ENCODE data around the gene RNF141. TPM values are rescaled to one million over a fixed set of nuclear protein-coding genes. Genes with fewer than 3 reads are reported as not detected.

Gene RNF141
- total RNA-seq, 3 donors from 2014 or later, result 16.3 to 20.7 (median 18.4) TPM

DNA sequence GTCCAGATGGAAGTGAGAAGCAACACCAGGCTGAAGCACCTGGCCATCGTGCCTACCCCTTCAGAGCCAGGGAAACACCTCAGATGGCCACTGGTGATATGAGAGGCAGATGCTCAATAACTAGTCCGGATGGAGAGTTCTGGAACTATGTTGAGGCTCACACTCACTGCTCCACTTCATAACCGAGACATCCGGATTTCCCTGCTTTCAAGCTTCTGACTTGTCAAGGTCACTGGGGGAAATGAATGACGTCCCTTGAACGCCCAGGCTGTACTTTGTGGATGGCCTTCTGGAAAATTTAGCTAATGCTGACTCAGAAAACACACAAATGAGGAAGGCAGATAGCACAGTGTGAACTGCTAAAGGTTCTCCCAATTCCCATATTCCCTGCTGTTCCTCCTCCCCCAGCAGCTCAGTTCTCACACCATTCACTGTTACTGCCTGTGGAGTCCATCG lies 27.5 kb upstream of the RNF141 start, which contains the start of gene LYVE1:
Gene LYVE1 (minus strand): TSS at position 180 of the 456 bp plus-strand sequence. CDS start 133 bp downstream, at position 47.
- DNase-seq (no peak), ATAC-seq (no peak)
- Mint-ChIP-seq H3K4me1 (ENCODE audit: low read depth) (no peaks in the 10 kb centered on the region), H3K4me3 (no peak within 1 kb of the TSS), H3K27me3 (ENCODE audit: low read depth) (peaks cover 4% of the 10 kb centered on the region), H3K9me3 (no peaks in the 10 kb centered on the region), H3K36me3 (ENCODE audit: insufficient read depth) (no peaks in the 10 kb centered on the region)

DNA sequence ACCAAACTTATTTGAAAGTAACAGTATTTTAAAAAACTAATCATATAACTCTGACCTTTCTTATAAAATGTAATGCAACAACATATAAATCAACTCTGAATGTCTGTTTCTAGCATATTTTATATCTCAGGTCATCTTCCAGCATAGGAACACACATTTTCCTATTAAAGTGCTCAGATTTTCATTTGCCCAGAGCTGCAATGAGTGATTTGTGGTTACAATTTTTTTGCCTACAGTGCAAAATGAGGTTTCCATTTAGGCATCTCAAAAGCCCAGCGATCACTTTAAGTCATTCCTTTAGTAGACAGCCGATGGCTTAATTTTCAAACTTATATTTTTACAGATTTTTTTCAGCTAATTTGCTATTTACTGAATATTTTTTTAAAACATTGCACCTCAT lies 26.5 kb upstream of the RNF141 start:
- ATAC-seq (no peak), DNase-seq (no peak)
- no peaks in the 10 kb centered on the region for H3K4me1 Mint-ChIP-seq (ENCODE audit: low read depth)
- no peak overlapping the region for H3K4me3 Mint-ChIP-seq
- H3K27me3 Mint-ChIP-seq (ENCODE audit: low read depth), result peaks cover 4% of the 10 kb centered on the region
- H3K9me3 Mint-ChIP-seq, result no peaks in the 10 kb centered on the region
- no peaks in the 10 kb centered on the region for H3K36me3 Mint-ChIP-seq (ENCODE audit: insufficient read depth)

DNA sequence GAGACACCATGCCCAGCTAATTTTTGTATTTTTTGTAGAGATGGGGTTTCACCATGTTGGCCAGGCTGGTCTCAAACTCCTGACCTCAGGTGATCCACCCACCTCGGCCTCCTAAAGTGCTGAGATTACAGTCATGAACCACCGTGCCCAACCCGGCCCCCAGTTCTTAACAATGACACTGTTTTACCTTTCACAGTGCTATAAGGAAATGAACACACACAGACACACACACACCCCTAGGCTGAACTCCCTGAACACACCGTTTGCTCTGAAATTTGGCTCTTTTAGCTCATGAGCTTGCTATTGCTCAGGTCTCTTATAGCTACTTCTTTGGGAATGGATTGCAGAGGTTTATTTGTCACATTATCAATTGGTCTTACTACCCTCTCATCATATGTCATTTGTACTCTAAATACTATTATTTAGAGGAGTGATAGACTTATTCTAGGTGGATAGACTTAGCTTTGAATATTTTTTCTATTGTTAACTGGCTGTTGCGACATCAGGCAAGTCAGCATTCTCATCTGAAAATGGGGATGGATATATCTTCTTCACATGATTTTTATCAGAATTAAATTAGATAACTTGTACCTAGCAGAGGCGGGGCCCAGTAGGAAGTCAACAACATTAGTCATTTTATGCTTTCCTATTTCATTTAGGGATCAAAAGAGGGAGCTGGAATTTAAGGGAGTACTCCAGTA lies 25.4 kb upstream of the RNF141 start:
- Mint-ChIP-seq H3K4me1 (ENCODE audit: low read depth) (no peaks in the 10 kb centered on the region), H3K36me3 (ENCODE audit: insufficient read depth) (no peaks in the 10 kb centered on the region), H3K4me3 (no peak overlapping the region), H3K9me3 (no peaks in the 10 kb centered on the region), H3K27me3 (ENCODE audit: low read depth) (peaks cover under 1% of the 10 kb centered on the region)
- DNase-seq (no peak), ATAC-seq (no peak)

DNA sequence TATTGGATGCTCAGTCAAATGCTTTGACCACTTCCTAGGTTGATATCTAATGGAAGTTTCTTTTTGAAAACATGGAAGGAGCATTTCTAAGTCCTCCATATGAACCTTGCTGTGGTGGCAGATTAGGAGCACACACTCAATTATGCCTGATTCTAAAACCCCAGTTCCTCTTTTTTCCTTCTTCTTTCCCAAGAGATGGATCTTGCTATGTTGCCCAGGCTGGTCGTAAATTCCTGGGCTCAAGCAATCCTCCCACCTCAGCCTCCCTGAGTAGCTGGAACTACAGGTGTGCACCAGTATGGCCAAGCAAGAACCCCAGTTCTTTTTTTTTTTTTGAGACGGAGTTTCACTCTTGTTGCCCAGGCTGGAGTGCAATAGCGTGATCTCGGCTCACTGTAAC lies 24.5 kb upstream of the RNF141 start:
- no peaks in the 10 kb centered on the region for H3K9me3 Mint-ChIP-seq
- H3K27me3 Mint-ChIP-seq (ENCODE audit: low read depth), result no peaks in the 10 kb centered on the region
- no peak for DNase-seq
- no peak overlapping the region for H3K4me3 Mint-ChIP-seq
- H3K4me1 Mint-ChIP-seq (ENCODE audit: low read depth), result no peaks in the 10 kb centered on the region
- H3K36me3 Mint-ChIP-seq (ENCODE audit: insufficient read depth), result no peaks in the 10 kb centered on the region
- no peak for ATAC-seq

DNA sequence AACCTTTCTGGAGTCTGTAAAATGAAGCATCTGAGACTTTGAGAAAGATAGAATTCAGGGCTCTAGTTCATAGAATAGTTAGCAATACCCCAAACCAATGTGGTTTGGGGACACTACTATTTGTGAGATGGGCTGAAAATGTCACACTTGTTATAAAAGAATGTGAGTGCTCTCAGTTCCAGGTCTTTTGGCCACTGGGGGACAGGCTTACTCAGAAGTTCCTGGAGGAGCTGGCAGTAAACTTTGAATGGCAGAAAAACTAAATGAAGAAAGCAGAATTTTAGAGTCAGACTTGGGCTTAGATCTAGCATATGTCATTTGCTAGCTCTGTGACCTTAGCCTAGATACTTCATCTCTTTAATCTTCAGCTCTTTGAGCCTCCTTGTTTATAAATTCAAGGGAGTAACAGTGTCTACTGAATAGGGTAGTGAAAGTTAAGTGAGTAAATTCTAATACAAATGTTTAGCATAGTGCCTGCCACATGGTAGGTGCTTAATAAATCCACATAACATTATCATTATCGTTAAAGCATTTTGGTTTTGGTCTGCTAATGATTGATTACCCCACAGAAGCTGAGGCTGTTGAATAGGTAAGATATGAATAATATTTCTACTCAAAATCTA lies 23.8 kb upstream of the RNF141 start:
- Mint-ChIP-seq H3K36me3 (ENCODE audit: insufficient read depth) (no peaks in the 10 kb centered on the region), H3K4me1 (ENCODE audit: low read depth) (no peaks in the 10 kb centered on the region)
- no peak for ATAC-seq

DNA sequence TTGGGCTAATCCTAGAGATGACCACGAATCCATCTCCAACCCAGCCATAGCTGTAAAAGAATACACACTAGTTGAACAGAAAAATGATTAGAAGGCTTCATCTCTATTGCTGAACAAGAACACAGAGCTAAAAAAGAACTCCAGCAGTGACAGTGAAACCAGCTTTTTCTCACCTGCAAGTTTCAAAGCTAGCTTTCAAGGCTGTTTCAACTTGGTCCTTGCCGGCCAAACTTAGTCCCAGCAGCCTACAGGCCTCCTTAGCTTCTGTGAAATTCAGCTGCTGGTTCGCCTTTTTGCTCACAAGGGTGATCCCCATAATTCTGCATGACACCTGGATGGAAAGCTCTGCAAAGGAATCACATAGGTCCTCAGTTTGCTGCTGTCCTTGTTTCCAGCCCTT lies 23.0 kb upstream of the RNF141 start:
- DNase-seq (no peak), ATAC-seq (no peak)
- Mint-ChIP-seq H3K36me3 (ENCODE audit: insufficient read depth) (no peaks in the 10 kb centered on the region), H3K4me3 (no peak overlapping the region), H3K4me1 (ENCODE audit: low read depth) (no peaks in the 10 kb centered on the region), H3K9me3 (no peaks in the 10 kb centered on the region), H3K27me3 (ENCODE audit: low read depth) (no peaks in the 10 kb centered on the region)

More for the DNA sequence above, 23.8 kb upstream of the RNF141 start:
- DNase-seq, result no peak
- Mint-ChIP-seq H3K27me3 (ENCODE audit: low read depth) (no peaks in the 10 kb centered on the region), H3K9me3 (no peaks in the 10 kb centered on the region), H3K4me3 (no peak overlapping the region)

DNA sequence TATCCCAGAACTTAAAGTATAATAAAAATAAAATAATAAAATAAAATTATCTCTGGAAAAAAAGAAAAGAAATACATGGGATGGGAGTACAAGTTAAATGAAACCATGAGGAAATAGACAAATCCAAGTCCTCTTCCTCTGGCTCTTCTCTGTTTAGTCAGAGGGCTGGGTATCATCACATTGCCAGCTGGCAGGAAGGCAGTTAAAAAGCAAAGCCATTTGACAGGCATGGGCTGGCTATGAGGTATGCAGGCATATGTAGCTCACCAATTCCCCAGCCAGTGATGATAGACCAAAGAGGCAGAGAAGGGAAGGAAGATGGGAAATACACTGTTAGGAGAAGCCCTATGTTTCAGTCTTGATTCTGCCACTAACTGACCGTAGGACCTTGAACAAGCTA lies 21.0 kb upstream of the RNF141 start:
- no peaks in the 10 kb centered on the region for H3K36me3 Mint-ChIP-seq (ENCODE audit: insufficient read depth)
- ATAC-seq, result no peak
- no peaks in the 10 kb centered on the region for H3K4me1 Mint-ChIP-seq (ENCODE audit: low read depth)
- DNase-seq, result no peak
- H3K9me3 Mint-ChIP-seq, result no peaks in the 10 kb centered on the region
- H3K4me3 Mint-ChIP-seq, result no peak overlapping the region
- H3K27me3 Mint-ChIP-seq (ENCODE audit: low read depth), result peaks cover 2% of the 10 kb centered on the region

DNA sequence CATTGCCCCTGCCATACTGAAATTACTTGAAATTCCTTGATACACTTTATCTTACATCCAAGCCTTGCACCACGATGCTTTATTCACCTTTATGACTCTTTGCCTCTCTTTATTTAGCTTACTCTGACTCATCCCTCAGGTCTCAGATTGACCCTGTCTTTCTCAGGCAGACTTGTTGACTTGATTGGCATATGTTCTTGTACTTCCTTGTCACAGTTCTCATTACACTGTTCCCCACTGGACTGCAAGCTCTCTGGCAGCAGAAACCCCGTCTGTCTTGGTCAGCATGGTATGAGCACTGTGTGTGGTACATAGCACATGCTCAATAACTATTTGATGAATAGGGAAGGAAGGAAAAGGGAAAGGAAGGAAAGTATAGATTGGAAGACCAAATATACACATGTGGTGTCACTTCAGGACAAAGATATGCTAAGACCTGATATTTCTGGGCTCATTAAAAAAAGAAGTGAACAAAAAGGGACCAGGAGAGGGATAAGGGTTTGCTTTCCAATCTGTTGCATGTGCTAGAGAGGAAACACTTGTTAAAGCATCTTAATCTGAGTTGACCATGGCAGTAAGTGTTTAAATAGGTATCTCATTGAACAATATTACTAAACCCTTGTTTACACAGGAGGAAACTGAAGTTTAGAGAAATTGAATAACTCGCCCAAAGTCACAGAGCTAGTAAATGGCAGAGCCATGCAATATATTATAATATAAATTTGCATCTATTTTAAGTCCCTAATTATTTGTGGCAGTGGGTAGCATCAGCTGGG lies 20.2 kb upstream of the RNF141 start:
- H3K9me3 Mint-ChIP-seq, result no peaks in the 10 kb centered on the region
- no peak overlapping the region for H3K4me3 Mint-ChIP-seq
- H3K4me1 Mint-ChIP-seq (ENCODE audit: low read depth), result no peaks in the 10 kb centered on the region
- H3K27me3 Mint-ChIP-seq (ENCODE audit: low read depth), result peaks cover 2% of the 10 kb centered on the region
- H3K36me3 Mint-ChIP-seq (ENCODE audit: insufficient read depth), result no peaks in the 10 kb centered on the region
- no peak for DNase-seq
- no peak for ATAC-seq

DNA sequence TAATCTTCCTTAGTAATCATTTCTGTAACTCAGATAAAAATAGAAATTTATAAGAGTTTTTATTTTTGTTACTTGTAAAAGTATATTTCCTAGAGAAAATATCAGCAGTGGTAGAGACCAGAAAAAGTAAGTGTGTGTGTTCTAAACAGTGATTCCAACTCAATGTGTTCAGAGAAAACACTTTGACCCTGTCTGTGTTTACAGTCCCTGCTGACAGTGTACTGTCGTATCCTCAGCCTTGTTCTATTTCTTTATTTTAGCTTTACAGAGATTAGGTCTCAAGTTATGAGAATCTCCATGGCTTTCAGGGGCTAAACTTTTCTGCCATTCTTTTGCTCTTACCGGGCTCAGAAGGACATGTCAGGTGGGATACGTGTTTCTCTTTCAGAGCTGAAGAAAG lies 17.3 kb upstream of the RNF141 start:
- Mint-ChIP-seq H3K4me1 (ENCODE audit: low read depth) (no peaks in the 10 kb centered on the region), H3K4me3 (no peak overlapping the region), H3K9me3 (no peaks in the 10 kb centered on the region), H3K36me3 (ENCODE audit: insufficient read depth) (no peaks in the 10 kb centered on the region), H3K27me3 (ENCODE audit: low read depth) (peaks cover 7% of the 10 kb centered on the region)
- DNase-seq (no peak), ATAC-seq (no peak)

DNA sequence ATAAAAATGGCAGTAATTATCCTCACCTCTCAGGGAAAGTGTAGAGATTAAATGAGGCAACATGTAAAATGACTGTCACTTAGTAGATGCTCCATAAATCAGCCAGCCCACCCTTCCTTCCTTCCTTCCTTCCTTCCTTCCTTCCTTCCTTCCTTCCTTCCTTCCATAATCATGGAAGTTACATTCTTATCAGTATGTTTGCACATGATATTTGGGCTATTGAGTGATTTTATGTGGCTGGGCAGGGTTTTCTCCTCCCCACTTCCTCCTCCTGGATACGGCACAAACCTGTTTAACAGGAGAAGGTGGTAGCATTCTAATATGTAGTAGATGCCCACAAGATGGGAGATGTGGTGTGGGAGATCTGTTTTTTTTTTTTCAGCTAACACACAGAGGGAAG lies 15.6 kb upstream of the RNF141 start:
- peaks cover 7% of the 10 kb centered on the region for H3K9me3 Mint-ChIP-seq
- H3K36me3 Mint-ChIP-seq (ENCODE audit: insufficient read depth), result no peaks in the 10 kb centered on the region
- ATAC-seq (no peak), DNase-seq (no peak)
- no peak overlapping the region for H3K4me3 Mint-ChIP-seq
- peaks cover 12% of the 10 kb centered on the region for H3K27me3 Mint-ChIP-seq (ENCODE audit: low read depth)
- no peaks in the 10 kb centered on the region for H3K4me1 Mint-ChIP-seq (ENCODE audit: low read depth)

DNA sequence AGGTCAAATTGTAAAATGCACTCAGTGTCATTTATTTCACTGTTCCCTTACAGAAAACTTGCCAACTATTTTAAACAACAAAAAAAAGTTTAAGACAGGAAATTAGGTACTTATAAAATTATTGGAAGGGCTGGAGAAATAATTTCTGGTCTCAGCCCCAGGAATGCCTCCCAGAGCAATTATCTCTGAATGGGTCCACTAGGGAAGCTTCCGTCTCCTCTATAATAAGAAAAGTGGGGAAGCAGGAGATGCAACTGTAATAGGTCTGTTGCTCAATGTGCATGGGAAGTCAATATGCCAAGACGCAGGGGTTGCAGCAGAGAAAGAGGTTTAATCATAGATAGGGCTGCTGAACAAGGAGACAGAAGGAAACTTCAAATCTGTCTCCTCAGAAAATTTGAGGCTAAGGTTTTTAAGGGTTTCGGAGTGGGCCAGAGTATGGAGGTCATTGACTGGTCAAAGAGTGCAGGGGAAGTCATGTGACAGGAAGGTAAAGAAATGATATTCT lies 10.9 kb upstream of the RNF141 start:
- DNase-seq (no peak), ATAC-seq (no peak)
- Mint-ChIP-seq H3K4me3 (no peak overlapping the region), H3K27me3 (ENCODE audit: low read depth) (peaks cover 13% of the 10 kb centered on the region), H3K9me3 (peaks cover 11% of the 10 kb centered on the region), H3K36me3 (ENCODE audit: insufficient read depth) (no peaks in the 10 kb centered on the region), H3K4me1 (ENCODE audit: low read depth) (no peaks in the 10 kb centered on the region)

DNA sequence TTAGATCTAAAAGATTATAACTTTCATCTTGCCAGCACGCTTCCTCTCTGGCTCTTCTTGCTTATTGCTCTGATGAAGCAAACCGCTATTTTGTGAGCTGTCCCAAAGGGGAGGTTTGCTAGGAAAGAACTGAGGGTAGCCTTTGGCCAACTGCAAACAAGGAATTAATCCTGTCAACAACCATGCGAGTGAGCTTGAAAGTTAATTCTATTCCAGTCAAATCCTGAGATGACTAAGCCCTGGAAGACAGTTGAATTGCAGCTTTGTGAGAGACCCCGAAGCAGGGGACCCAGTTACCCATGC lies 10.3 kb upstream of the RNF141 start:
- peaks cover 11% of the 10 kb centered on the region for H3K9me3 Mint-ChIP-seq
- H3K4me3 Mint-ChIP-seq, result no peak overlapping the region
- no peak for DNase-seq
- peaks cover 13% of the 10 kb centered on the region for H3K27me3 Mint-ChIP-seq (ENCODE audit: low read depth)
- H3K36me3 Mint-ChIP-seq (ENCODE audit: insufficient read depth), result no peaks in the 10 kb centered on the region
- ATAC-seq, result no peak
- no peaks in the 10 kb centered on the region for H3K4me1 Mint-ChIP-seq (ENCODE audit: low read depth)

DNA sequence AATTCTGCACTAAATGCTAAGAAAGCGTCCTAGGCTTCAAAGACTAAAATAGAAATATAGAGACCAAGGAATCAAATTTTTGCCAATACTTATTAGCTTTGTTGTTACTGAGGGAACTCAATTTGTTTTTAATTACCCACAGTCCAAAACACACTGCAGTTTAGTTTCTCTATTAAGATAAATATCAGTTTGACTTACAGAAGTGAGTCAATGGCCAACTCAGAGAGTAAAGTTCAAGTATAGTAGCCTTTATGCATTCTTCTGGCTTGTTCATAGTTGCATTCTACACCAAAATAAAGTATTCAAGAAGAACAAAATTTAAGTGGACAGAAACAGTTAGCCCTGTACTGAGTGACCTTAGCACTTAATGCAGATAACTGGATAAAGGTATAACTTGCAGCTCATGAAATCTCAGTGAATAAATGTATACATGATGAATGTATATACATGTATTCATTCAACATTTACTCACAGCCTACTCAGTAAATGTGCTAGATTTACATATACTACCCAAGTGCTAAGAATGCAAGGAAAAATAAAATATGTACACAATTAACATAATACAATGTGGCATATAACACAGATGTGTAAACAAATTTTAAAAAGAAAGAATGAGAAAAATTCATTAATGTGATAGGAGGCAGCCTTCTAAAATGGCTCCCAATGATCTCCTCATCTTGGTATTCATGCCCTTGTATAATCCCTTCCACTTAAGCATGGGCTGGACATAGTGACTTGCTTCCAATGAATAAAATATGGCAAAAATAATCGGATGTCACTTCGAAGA lies 9.7 kb upstream of the RNF141 start:
- Mint-ChIP-seq H3K4me1 (ENCODE audit: low read depth) (no peaks in the 10 kb centered on the region), H3K4me3 (no peak overlapping the region), H3K27me3 (ENCODE audit: low read depth) (peaks cover 13% of the 10 kb centered on the region), H3K9me3 (peaks cover 11% of the 10 kb centered on the region), H3K36me3 (ENCODE audit: insufficient read depth) (no peaks in the 10 kb centered on the region)
- DNase-seq (no peak), ATAC-seq (no peak)

All from activated T-cell treated with anti-CD3 and anti-CD28 coated beads, Interleukin-2, amount 50 U/mL, for 4 hours (primary cell).